Measurements from ENCODE around the gene GLRX3.

- no peak for TF ChIP-seq CTCF (IDR thresholded peaks at IDR 0.05)
- TF ChIP-seq POLR2A (IDR thresholded peaks at IDR 0.05): no peak
Measured at GRCh38 chr10:130198651-130199050, 62.5 kb downstream of the GLRX3 start.

Data from vagina (tissue), 2 donors.